LNCAP (cell line): ENCODE results near the gene OR10R2.

Experiments used
- TF ChIP-seq, protein P1 (sequence below): fragments of 450-650 bp; IDR thresholded peaks from 2 replicates; pipeline ENCODE4 v1.5.1; 2017; ENCODE audit warnings: mild to moderate bottlenecking

Gene OR10R2

DNA sequence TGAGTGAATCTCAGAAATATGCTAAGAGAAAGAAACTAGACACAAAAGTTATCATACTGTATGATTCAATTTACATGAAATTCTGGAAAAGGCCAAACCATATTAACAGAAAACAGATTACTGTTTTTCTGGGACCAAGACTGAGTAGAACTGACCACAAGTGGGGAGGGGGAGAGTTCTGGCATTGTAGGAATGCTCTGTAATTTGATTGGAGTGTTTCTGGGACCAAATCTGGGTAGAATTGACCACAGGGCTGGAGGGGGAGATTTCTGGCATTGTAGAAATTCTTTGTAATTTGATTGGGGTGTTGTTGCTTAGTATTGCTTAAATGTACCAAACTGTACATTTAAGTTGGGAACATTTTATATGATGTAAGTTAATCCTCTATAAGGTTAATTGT, 13.8 kb upstream of the OR10R2 start:
- TF ChIP-seq, protein P1, sequence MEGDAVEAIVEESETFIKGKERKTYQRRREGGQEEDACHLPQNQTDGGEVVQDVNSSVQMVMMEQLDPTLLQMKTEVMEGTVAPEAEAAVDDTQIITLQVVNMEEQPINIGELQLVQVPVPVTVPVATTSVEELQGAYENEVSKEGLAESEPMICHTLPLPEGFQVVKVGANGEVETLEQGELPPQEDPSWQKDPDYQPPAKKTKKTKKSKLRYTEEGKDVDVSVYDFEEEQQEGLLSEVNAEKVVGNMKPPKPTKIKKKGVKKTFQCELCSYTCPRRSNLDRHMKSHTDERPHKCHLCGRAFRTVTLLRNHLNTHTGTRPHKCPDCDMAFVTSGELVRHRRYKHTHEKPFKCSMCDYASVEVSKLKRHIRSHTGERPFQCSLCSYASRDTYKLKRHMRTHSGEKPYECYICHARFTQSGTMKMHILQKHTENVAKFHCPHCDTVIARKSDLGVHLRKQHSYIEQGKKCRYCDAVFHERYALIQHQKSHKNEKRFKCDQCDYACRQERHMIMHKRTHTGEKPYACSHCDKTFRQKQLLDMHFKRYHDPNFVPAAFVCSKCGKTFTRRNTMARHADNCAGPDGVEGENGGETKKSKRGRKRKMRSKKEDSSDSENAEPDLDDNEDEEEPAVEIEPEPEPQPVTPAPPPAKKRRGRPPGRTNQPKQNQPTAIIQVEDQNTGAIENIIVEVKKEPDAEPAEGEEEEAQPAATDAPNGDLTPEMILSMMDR, result no peak

DNA sequence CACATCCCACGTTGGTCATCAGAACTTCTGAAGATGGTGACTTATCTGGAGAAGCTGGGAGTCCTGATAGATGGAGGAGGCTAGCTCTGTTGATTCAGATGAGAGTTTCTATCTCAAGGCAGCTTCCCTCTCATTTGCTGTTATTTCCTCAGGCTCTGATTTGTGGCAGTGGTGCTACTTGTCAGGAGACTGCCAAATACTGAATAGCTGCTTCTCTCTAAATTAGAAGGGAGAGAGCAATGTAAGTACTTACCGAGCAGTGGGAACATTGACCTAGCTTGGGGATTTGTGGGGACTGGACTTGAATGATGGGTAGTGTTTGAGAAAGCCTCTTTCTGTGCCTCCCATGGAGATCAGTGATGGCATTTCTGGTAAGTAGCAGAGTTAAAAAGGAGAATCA, 10.5 kb upstream of the OR10R2 start, which contains the start of gene OR10K1:
Gene OR10K1 (plus strand): TSS at position 301 of the 400 bp plus-strand sequence. CDS start 3,728 bp downstream, outside the sequence.
- TF ChIP-seq, protein P1, result no peak

DNA sequence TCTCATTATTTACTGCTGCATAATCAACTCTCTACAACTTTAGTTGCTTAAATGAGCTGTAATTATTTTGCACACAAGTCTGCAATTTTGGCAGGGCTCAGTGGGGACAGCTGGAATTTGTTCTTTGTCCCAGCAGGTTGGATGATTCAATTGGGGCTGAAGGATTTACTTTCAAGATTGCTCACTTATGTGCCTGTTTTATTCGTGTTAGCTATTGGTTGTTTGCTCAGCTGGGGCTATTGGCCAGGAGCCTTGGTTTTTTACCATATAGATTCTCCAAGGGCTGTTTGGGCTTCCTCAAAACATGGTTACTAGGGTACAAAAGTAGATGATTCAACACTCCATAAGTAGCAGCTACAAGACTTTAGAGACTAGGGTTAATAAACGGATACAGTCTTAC, 13.4 kb downstream of the OR10R2 start:
- TF ChIP-seq, protein P1, result no peak

DNA sequence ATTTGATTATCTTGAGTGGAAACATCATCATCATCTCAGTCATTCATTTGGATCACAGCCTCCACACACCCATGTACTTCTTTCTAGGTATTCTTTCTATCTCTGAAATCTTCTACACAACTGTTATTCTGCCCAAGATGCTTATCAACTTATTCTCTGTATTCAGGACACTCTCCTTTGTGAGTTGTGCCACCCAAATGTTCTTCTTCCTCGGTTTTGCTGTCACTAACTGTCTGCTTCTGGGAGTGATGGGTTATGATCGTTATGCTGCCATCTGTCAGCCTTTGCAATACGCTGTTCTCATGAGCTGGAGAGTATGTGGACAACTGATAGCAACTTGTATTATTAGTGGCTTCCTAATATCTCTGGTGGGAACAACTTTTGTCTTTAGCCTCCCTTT, 19.3 kb downstream of the OR10R2 start:
- TF ChIP-seq, protein P1, result no peak

DNA sequence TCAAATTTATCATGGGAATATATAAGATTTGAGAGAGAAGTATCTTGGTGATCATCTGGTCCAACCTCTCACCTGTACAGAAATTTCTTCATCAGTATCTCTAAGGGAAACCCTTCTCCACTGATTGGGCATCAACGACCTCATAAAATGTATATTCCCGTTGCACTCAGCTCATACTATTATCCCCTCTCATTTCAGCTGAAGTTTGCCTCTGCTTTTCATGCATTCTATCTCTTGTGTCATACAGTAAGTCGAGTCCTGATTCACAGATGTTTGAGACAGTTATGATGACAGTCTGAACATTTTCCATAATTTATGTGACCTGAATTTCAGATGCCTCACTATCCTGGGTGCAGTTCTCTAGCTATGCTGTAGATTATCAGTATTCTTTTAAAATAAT, 21.0 kb downstream of the OR10R2 start:
- TF ChIP-seq, protein P1, result no peak

DNA sequence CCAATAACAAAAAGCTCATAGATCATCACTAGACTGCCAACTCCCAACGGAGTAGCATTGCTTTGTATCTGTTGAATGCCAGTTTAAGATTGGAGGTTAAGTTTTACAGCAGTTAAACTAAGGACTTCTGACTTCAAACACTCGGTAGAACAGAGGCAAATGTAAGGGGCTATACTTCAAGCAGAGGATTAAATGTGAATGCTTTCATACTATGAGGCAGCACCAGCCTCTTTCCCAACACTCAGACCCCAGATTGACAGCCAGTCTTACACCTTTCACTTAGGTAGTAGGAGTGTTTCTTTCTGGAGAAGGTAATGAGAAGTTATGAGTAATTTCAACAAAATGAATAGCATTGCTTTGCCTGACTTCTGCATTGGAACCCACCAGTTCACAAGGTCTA, 22.8 kb downstream of the OR10R2 start:
- TF ChIP-seq, protein P1, result no peak

DNA sequence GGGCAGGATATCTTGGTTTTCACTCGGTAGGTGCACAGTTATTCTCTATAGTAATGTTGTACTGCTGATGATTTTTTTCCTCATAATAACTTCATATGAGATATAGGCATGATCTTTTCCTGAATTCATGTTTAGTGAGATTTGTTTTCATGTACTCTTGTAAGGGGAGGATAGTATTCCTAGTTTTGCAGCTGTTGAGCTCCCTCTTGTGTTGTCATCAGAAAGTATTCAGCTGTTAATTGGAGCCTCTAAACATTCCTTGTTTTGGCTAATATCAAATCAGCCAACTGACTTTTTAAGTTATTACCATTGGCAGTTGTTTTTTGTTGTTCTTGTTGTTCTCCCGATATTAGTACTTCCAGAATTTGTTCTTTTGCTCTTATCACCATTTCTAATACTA, 24.4 kb downstream of the OR10R2 start:
- TF ChIP-seq, protein P1, result peak; percentile 19; the same call in 1 of the 2 replicates

DNA sequence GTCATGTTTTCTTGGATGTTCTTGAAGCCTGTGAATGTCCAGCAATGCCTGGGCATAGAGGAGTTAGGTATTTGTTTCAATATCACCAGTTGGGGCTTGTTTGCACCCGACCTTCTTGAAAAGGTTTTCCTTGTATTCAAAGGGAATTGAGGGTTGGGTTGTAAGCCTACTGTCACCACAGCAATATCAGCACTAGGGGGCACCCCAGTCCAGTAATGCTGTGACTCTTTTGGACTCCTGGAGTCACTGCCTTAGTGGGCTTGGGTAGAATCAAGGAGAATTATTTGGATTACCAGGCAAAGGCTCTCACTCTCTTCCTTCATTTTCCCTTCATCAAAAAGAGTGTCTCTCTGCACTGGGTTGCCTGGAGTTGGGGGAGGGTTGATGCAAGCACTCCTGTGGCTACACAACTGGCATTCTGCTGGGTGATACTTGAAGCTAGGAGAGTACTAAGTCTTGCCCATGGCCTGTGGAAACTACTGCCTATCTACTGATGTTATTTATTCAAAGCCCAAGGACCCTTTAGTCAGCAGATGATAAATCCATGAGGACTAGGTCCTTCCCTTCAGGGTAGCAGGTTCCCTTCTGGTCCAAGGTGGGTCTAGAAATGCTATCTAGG, 34.5 kb downstream of the OR10R2 start:
- TF ChIP-seq, protein P1, result peak; percentile 41; the same call in 1 of the 2 replicates
